Effector memory CD8-positive, alpha-beta T cell (primary cell): ENCODE measurements around the gene PFDN5.
A peak's percentile ranks its signal among the peaks of the same experiment; 100 is the strongest.

Source experiments
- ATAC-seq: fragments of 150-1000 bp; cut with Tn5 transposase; replicated peaks from 2 replicates; pipeline ENCODE4 v1.10.0; 2021; ENCODE audit warnings: mild to moderate bottlenecking, moderate library complexity
- DNase-seq, 3 experiments: peaks; one replicate each; pipeline ENCODE4 v3.0.0; 2021
- H3K27ac Mint-ChIP-seq, 2 donors: one replicate each; pipeline ENCODE4 v1.8.0; 2022; ENCODE audit warnings: mild to moderate bottlenecking in 2 of 2, mixed read lengths in 2 of 2, moderate library complexity in 2 of 2
- H3K27me3 Mint-ChIP-seq, 2 donors: one replicate each; pipeline ENCODE4 v1.8.0; 2022; ENCODE audit warnings: mixed read lengths in 2 of 2
- H3K36me3 Mint-ChIP-seq: one replicate; pipeline ENCODE4 v1.8.0; 2022; ENCODE audit warnings: mild to moderate bottlenecking, moderate library complexity, mixed read lengths; ENCODE audit not compliant: insufficient read depth
- H3K4me1 Mint-ChIP-seq, 2 donors: one replicate each; pipeline ENCODE4 v1.8.0; 2022; ENCODE audit warnings: low read depth in 2 of 2, mixed read lengths in 2 of 2
- H3K4me3 Mint-ChIP-seq, 2 donors: one replicate each; pipeline ENCODE4 v1.8.0; 2022; ENCODE audit warnings: mild to moderate bottlenecking in 2 of 2, mixed read lengths in 2 of 2, moderate library complexity in 2 of 2
- H3K9me3 Mint-ChIP-seq, 2 donors: one replicate each; pipeline ENCODE4 v1.8.0; 2022; ENCODE audit warnings: mixed read lengths in 2 of 2

PFDN5 gene

GRCh38 chr12:53298164-53298563 lies 2.8 kb downstream of the PFDN5 start:
- H3K36me3 Mint-ChIP-seq: peaks cover 41% of the 10 kb centered on the region
- H3K9me3 Mint-ChIP-seq: no peaks in the 10 kb centered on the region
- peaks cover 51 to 62% of the 10 kb centered on the region in 2 donors for H3K4me1 Mint-ChIP-seq
- peak overlapping the region in 1 of 2 donors; percentile 11 for H3K4me3 Mint-ChIP-seq
- ATAC-seq: no peak
- no peak for DNase-seq
- no peaks in the 10 kb centered on the region for H3K27me3 Mint-ChIP-seq
- peak overlapping the region; percentile 26 to 54 for H3K27ac Mint-ChIP-seq

- no peak for DNase-seq
- H3K9me3 Mint-ChIP-seq: no peaks in the 10 kb centered on the region
- H3K27me3 Mint-ChIP-seq: no peaks in the 10 kb centered on the region
- H3K36me3 Mint-ChIP-seq: peaks cover 41% of the 10 kb centered on the region
- H3K4me1 Mint-ChIP-seq: peaks cover 51 to 62% of the 10 kb centered on the region in 2 donors
- H3K4me3 Mint-ChIP-seq: peak overlapping the region; percentile 92 to 94
- peak overlapping the region; percentile 89 to 94 for H3K27ac Mint-ChIP-seq
- ATAC-seq: no peak
Measured at GRCh38 chr12:53299101-53299453, 3.7 kb downstream of the PFDN5 start.

- H3K4me3 Mint-ChIP-seq: peak within 1 kb of the TSS; percentile 92 to 94
- H3K27ac Mint-ChIP-seq: peak within 1 kb of the TSS; percentile 89 to 94
- DNase-seq: peak; percentile 78 to 81 (median 79)
- H3K27me3 Mint-ChIP-seq: no peaks in the 10 kb centered on the region
- H3K36me3 Mint-ChIP-seq: peaks cover 43% of the 10 kb centered on the region
- ATAC-seq: peak; percentile 73
- H3K4me1 Mint-ChIP-seq: peaks cover 51 to 62% of the 10 kb centered on the region in 2 donors
- H3K9me3 Mint-ChIP-seq: no peaks in the 10 kb centered on the region
Measured at GRCh38 chr12:53299454-53300180, 4.3 kb downstream of the PFDN5 start, which contains the start of gene MYG1. Gene MYG1, plus strand, starts transcription at chr12:53299695. Its CDS starts 43 bp downstream, at chr12:53299738.

- Mint-ChIP-seq H3K4me3 (peak overlapping the region; percentile 92 to 94), H3K36me3 (peaks cover 45% of the 10 kb centered on the region), H3K27me3 (no peaks in the 10 kb centered on the region), H3K27ac (peak overlapping the region; percentile 89 to 94), H3K9me3 (no peaks in the 10 kb centered on the region), H3K4me1 (peaks cover 48 to 57% of the 10 kb centered on the region in 2 donors)
- DNase-seq (no peak), ATAC-seq (no peak)
Measured at GRCh38 chr12:53300187-53300586, 4.8 kb downstream of the PFDN5 start.

GRCh38 chr12:53302903-53303302 lies 7.6 kb downstream of the PFDN5 start:
- no peaks in the 10 kb centered on the region for H3K27me3 Mint-ChIP-seq
- H3K36me3 Mint-ChIP-seq: peaks cover 50% of the 10 kb centered on the region
- H3K4me1 Mint-ChIP-seq: peaks cover 35 to 40% of the 10 kb centered on the region in 2 donors
- H3K9me3 Mint-ChIP-seq: no peaks in the 10 kb centered on the region
- DNase-seq (no peak), ATAC-seq (no peak)
- H3K4me3 Mint-ChIP-seq: peak overlapping the region in 1 of 2 donors; percentile 33
- peak overlapping the region; percentile 7 to 89 for H3K27ac Mint-ChIP-seq

GRCh38 chr12:53306826-53307225 lies 11.5 kb downstream of the PFDN5 start:
- Mint-ChIP-seq H3K36me3 (peaks cover 55% of the 10 kb centered on the region), H3K4me3 (no peak overlapping the region), H3K4me1 (peaks cover 11 to 14% of the 10 kb centered on the region in 2 donors), H3K27me3 (no peaks in the 10 kb centered on the region), H3K9me3 (no peaks in the 10 kb centered on the region), H3K27ac (peak overlapping the region in 1 of 2 donors; percentile 84)
- DNase-seq (no peak), ATAC-seq (no peak)

GRCh38 chr12:53308276-53308675 lies 12.9 kb downstream of the PFDN5 start:
- DNase-seq (no peak), ATAC-seq (no peak)
- Mint-ChIP-seq H3K4me3 (no peak overlapping the region), H3K27me3 (no peaks in the 10 kb centered on the region), H3K36me3 (peaks cover 57% of the 10 kb centered on the region), H3K4me1 (peaks cover 1 to 4% of the 10 kb centered on the region in 2 donors), H3K27ac (peak overlapping the region in 1 of 2 donors; percentile 7), H3K9me3 (no peaks in the 10 kb centered on the region)

GRCh38 chr12:53313996-53314395 lies 18.7 kb downstream of the PFDN5 start:
- Mint-ChIP-seq H3K27me3 (no peaks in the 10 kb centered on the region), H3K9me3 (no peaks in the 10 kb centered on the region), H3K4me1 (no peaks in the 10 kb centered on the region), H3K36me3 (peaks cover 79% of the 10 kb centered on the region), H3K27ac (no peak overlapping the region), H3K4me3 (no peak overlapping the region)
- ATAC-seq: no peak
- DNase-seq: no peak

- DNase-seq: no peak
- Mint-ChIP-seq H3K4me3 (peak overlapping the region; percentile 86 to 95), H3K9me3 (no peaks in the 10 kb centered on the region), H3K4me1 (peaks cover 25 to 28% of the 10 kb centered on the region in 2 donors), H3K36me3 (peaks cover 56% of the 10 kb centered on the region), H3K27me3 (no peaks in the 10 kb centered on the region), H3K27ac (peak overlapping the region; percentile 79 to 90)
- ATAC-seq: no peak
Measured at GRCh38 chr12:53320352-53321195, 25.2 kb downstream of the PFDN5 start.

GRCh38 chr12:53324113-53324778 lies 28.9 kb downstream of the PFDN5 start:
- peak overlapping the region; percentile 86 to 96 for H3K27ac Mint-ChIP-seq
- ATAC-seq (peak; percentile 29), DNase-seq (peak; percentile 28 to 53 (median 36))
- H3K4me1 Mint-ChIP-seq: peaks cover 25 to 28% of the 10 kb centered on the region in 2 donors
- peaks cover 21% of the 10 kb centered on the region for H3K36me3 Mint-ChIP-seq
- peak overlapping the region; percentile 87 to 98 for H3K4me3 Mint-ChIP-seq
- H3K27me3 Mint-ChIP-seq: peaks cover 0 to 19% of the 10 kb centered on the region in 2 donors
- H3K9me3 Mint-ChIP-seq: no peaks in the 10 kb centered on the region

GRCh38 chr12:53324779-53325510 lies 29.6 kb downstream of the PFDN5 start:
- ATAC-seq (peak; percentile 65), DNase-seq (peak; percentile 74 to 80 (median 78))
- H3K9me3 Mint-ChIP-seq: no peaks in the 10 kb centered on the region

GRCh38 chr12:53325511-53326061 lies 30.2 kb downstream of the PFDN5 start:
- H3K27me3 Mint-ChIP-seq: peaks cover 0 to 30% of the 10 kb centered on the region in 2 donors
- peaks cover 23 to 26% of the 10 kb centered on the region in 2 donors for H3K4me1 Mint-ChIP-seq
- H3K27ac Mint-ChIP-seq: peak overlapping the region in 1 of 2 donors; percentile 51
- H3K9me3 Mint-ChIP-seq: no peaks in the 10 kb centered on the region
- ATAC-seq: no peak
- H3K4me3 Mint-ChIP-seq: peak overlapping the region; percentile 87 to 98
- no peak for DNase-seq
- H3K36me3 Mint-ChIP-seq: peaks cover 16% of the 10 kb centered on the region

More at GRCh38 chr12:53324779-53325510, 29.6 kb downstream of the PFDN5 start:
- Mint-ChIP-seq H3K4me1 (peaks cover 25 to 28% of the 10 kb centered on the region in 2 donors), H3K4me3 (peak overlapping the region; percentile 87 to 98), H3K36me3 (peaks cover 16% of the 10 kb centered on the region), H3K27ac (peak overlapping the region; percentile 86 to 96), H3K27me3 (peaks cover 0 to 24% of the 10 kb centered on the region in 2 donors)
